OCI-LY1 (cell line): ENCODE measurements around the gene MTG2.

ENCODE experiments used
- H2AFZ ChIP-seq: fragments of 200-600 bp; sonication (generic), shearing (Covaris generic); 2 replicates; pipeline ENCODE4 v1.6.0; 2014; ENCODE audit warnings: antibody characterized with exemption, mild to moderate bottlenecking, low read length
- H3F3A ChIP-seq: fragments of 200-600 bp; sonication (generic), shearing (Covaris generic); 2 replicates; pipeline ENCODE4 v1.6.0; 2014; ENCODE audit warnings: mild to moderate bottlenecking, antibody characterized with exemption, low read length, moderate library complexity; ENCODE audit not compliant: insufficient read depth
- H3K27ac ChIP-seq: fragments of 200-600 bp; sonication (generic); 2 replicates; pipeline ENCODE4 v1.5.1; 2014; ENCODE audit warnings: low read length, mixed run types, mild to moderate bottlenecking, low read depth; ENCODE audit not compliant: poor library complexity, severe bottlenecking
- H3K27me3 ChIP-seq: fragments of 200-600 bp; sonication (generic); 2 replicates; pipeline ENCODE4 v1.6.0; 2014; ENCODE audit warnings: antibody characterized with exemption, mild to moderate bottlenecking, low read length, moderate library complexity; ENCODE audit not compliant: insufficient read depth
- H3K36me3 ChIP-seq: fragments of 200-600 bp; sonication (generic); 2 replicates; pipeline ENCODE4 v1.6.1; 2014; ENCODE audit warnings: mild to moderate bottlenecking, antibody characterized with exemption, low read length, moderate library complexity, mixed read lengths; ENCODE audit not compliant: insufficient read depth
- H3K4me1 ChIP-seq: fragments of 200-600 bp; sonication (generic); 2 replicates; pipeline ENCODE4 v1.5.1; 2014; ENCODE audit warnings: mild to moderate bottlenecking, low read length, moderate library complexity; ENCODE audit not compliant: insufficient read depth, severe bottlenecking
- H3K4me2 ChIP-seq: fragments of 200-600 bp; sonication (generic), shearing (Covaris generic); 2 replicates; pipeline ENCODE4 v1.6.1; 2014; ENCODE audit warnings: low read length
- H3K4me3 ChIP-seq: fragments of 200-600 bp; sonication (generic); 2 replicates; pipeline ENCODE4 v1.5.1; 2014; ENCODE audit warnings: low read length, low read depth, mild to moderate bottlenecking, mixed read lengths; ENCODE audit not compliant: poor library complexity, severe bottlenecking
- H3K79me2 ChIP-seq: fragments of 200-600 bp; shearing (Covaris generic); 2 replicates; pipeline ENCODE4 v1.6.1; 2016; ENCODE audit warnings: mixed run types, low read length, mixed read lengths; ENCODE audit not compliant: insufficient read depth
- H3K9ac ChIP-seq: fragments of 200-600 bp; sonication (generic), shearing (Covaris generic); 2 replicates; pipeline ENCODE4 v1.6.1; 2014; ENCODE audit warnings: mild to moderate bottlenecking, low read length, mixed read lengths
- H3K9me2 ChIP-seq: fragments of 200-600 bp; sonication (generic), shearing (Covaris generic); 2 replicates; pipeline ENCODE4 v1.6.1; 2014; ENCODE audit warnings: low read depth, mild to moderate bottlenecking, low read length, mixed read lengths
- H3K9me3 ChIP-seq: fragments of 200-600 bp; shearing (Covaris generic); 2 replicates; pipeline ENCODE4 v1.6.1; 2014; ENCODE audit warnings: low read length, mixed read lengths
- H4K20me1 ChIP-seq: fragments of 200-600 bp; sonication (generic), shearing (Covaris generic); 2 replicates; pipeline ENCODE4 v1.6.0; 2016; ENCODE audit warnings: mild to moderate bottlenecking, low read length; ENCODE audit not compliant: insufficient read depth
- EZH2 ChIP-seq: fragments of 200-600 bp; sonication (generic), shearing (Covaris generic); IDR thresholded peaks from 2 replicates; pipeline ENCODE4 v1.8.0; 2017; ENCODE audit warnings: borderline replicate concordance, mixed run types, mild to moderate bottlenecking, antibody characterized with exemption, low read length, moderate library complexity, mixed read lengths
- TF ChIP-seq, protein P1 (sequence below): fragments of 200-600 bp; sonication (generic), shearing (Covaris generic); IDR thresholded peaks from 2 replicates; pipeline ENCODE4 v1.5.1; 2017; ENCODE audit warnings: mild to moderate bottlenecking, antibody characterized with exemption, low read length, moderate library complexity, mixed read lengths

The MTG2 gene

DNA sequence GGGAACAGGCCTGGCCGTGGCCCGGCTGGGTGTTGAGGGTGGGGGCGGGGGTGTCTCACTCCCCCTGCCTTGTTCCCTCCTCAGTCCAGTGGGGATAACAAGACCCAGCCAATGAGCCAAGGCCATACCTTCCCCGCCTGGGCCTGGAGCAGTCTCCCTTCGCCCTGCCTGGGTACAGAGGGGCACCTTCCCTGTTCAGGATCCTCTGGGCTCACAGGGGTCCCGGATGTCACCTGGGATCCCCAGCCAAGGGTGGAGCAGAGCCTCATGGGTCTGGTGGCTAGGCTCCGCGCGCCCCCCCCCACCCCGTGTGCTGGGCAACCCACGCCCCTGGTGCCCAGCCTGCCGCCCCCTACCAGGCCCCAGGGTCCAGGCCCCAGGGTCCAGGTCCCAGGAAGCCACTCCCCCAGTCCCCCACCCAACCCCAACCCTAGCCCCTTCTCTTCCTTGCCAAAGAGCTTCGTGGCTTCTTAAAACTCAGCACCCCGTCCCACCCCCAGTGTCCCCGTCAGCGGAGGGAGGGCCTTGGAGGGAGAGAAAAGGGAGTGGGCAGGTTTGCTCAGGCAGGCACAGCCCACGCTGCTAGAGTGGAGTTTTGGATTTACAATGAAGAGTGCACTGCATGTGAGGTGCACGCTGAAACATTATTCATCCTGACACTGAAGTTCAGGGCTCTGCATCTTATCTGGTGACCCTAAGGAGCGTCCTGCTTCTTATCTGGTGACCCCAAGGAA is 25.4 kb downstream of the MTG2 start:
- Histone ChIP-seq H3K9me2 (no peaks in the 10 kb centered on the region), H3K27me3 (no peaks in the 10 kb centered on the region), H2AFZ (no peak overlapping the region), H3K9ac (no peak overlapping the region), H4K20me1 (no peaks in the 10 kb centered on the region), H3K4me2 (no peak overlapping the region), H3K27ac (no peak overlapping the region), H3K4me3 (no peak overlapping the region), H3K79me2 (no peaks in the 10 kb centered on the region), H3K9me3 (no peaks in the 10 kb centered on the region), H3K4me1 (no peaks in the 10 kb centered on the region), H3F3A (no peaks in the 10 kb centered on the region), H3K36me3 (no peaks in the 10 kb centered on the region)
- no peak for TF ChIP-seq EZH2
- TF ChIP-seq, protein P1, sequence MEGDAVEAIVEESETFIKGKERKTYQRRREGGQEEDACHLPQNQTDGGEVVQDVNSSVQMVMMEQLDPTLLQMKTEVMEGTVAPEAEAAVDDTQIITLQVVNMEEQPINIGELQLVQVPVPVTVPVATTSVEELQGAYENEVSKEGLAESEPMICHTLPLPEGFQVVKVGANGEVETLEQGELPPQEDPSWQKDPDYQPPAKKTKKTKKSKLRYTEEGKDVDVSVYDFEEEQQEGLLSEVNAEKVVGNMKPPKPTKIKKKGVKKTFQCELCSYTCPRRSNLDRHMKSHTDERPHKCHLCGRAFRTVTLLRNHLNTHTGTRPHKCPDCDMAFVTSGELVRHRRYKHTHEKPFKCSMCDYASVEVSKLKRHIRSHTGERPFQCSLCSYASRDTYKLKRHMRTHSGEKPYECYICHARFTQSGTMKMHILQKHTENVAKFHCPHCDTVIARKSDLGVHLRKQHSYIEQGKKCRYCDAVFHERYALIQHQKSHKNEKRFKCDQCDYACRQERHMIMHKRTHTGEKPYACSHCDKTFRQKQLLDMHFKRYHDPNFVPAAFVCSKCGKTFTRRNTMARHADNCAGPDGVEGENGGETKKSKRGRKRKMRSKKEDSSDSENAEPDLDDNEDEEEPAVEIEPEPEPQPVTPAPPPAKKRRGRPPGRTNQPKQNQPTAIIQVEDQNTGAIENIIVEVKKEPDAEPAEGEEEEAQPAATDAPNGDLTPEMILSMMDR: no peak

DNA sequence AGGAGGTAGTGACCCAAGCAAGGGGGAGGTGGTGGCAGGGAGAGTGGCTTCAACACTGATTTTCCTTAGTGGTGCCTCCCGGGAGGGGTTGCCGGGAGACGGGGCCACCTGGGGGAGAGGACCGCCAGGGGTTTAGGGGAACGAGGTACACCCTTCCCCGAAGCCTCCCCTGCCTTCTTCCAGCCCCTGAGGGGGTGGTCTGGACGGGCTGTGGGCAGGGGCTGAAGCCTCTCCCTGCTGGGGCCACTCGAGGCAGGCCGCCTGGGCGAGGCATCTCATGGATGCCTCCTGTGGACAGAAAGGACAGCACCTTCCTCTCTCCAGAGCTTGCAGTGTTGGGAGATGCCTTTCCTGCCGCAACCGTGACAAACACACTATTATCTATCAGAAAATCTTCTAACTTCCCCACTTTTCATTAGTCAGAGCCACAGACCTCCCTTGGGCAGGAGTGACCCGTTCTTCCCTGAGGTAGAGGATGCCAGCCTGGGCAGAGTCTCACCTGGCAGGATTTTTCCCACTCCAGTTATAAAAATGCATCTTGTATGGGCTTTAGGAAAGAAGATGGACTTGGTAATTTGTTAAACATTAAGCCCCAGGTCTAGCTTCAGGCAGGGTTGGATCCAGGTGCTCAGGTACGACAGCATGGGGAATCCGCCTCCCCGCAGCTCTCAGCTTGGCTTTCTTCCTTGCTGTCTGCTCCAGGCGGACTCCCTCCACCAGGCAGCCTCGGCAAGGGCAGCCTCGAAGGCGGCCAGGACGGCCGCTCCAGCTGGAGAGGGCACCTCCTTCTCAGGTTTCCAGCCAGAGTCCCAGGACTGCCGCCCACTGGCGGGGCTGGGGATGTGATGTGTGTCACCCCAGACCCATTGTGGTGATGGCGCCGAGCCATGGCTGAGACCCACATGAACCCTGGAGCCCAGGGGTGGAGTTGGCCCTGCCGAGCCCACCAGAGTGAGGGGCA is 26.2 kb downstream of the MTG2 start:
- no peaks in the 10 kb centered on the region for H3K9me2 ChIP-seq
- no peak overlapping the region for H3K4me2 ChIP-seq
- no peaks in the 10 kb centered on the region for H3K9me3 ChIP-seq
- H2AFZ ChIP-seq: no peak overlapping the region
- H3K4me3 ChIP-seq: no peak overlapping the region
- TF ChIP-seq EZH2: no peak
- TF ChIP-seq, protein P1: peak; percentile 30
- H3K79me2 ChIP-seq: no peaks in the 10 kb centered on the region
- H3K27ac ChIP-seq: no peak overlapping the region
- no peaks in the 10 kb centered on the region for H3K27me3 ChIP-seq
- H3K4me1 ChIP-seq: no peaks in the 10 kb centered on the region
- no peak overlapping the region for H3K9ac ChIP-seq
- no peaks in the 10 kb centered on the region for H3F3A ChIP-seq
- no peaks in the 10 kb centered on the region for H4K20me1 ChIP-seq
- H3K36me3 ChIP-seq: no peaks in the 10 kb centered on the region

DNA sequence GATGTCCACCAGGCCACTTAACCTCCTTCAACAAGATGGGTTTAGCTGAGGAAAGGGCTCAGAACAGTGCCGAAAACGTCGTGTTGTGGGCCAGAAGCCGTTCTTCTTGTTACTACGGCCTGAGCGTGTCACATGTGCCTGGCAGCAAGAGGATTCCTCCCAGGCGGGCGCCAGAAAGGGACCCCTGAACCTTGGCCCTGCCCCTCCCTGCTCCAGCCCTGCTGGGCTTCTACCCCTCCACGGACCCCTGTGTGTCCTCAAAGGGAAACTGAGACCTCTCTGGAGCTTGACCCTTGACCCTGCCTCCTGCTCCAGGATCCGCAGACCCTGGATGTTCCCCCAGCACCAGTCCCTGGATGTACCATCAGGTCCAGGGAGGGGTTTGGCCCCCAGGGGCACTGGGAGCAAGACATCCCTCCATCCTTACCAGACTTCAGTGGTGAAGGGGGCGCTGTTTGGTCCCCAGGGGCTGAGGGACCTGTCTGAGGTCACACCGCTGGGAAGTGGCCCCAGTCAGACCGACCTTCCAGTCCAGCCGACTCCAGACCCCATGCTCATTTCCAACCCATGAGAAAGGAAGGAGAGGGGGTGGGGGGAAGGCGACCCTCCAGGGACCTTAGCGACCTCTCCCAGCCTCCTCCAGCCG is 27.1 kb downstream of the MTG2 start:
- Histone ChIP-seq H3F3A (no peaks in the 10 kb centered on the region), H3K4me3 (no peak overlapping the region), H4K20me1 (no peaks in the 10 kb centered on the region), H3K9me3 (no peaks in the 10 kb centered on the region), H3K36me3 (no peaks in the 10 kb centered on the region), H3K27ac (no peak overlapping the region), H3K9me2 (no peaks in the 10 kb centered on the region), H3K79me2 (no peaks in the 10 kb centered on the region), H3K9ac (no peak overlapping the region), H2AFZ (no peak overlapping the region), H3K27me3 (no peaks in the 10 kb centered on the region), H3K4me2 (no peak overlapping the region), H3K4me1 (no peaks in the 10 kb centered on the region)
- TF ChIP-seq, protein P1: no peak; the same call in 1 of the 2 replicates
- TF ChIP-seq EZH2: no peak
